Endodermal cell (in vitro differentiated cells): ENCODE data around the gene NSUN5. TPM values are rescaled to one million over a fixed set of nuclear protein-coding genes. Genes with fewer than 3 reads are reported as not detected.
"Not testable (repeated sequence)": the region's sequence is repeated elsewhere in the genome, so short reads cannot be mapped to it uniquely, and the experiment has no call there.

Experiments
- DNase-seq: peaks from one replicate; pipeline ENCODE4 v3.0.0-alpha.2; 2017
- H3K27ac ChIP-seq: 2 replicates; pipeline ENCODE4 v1.5.1; 2013; ENCODE audit warnings: mild to moderate bottlenecking, low read depth, low read length, moderate library complexity
- H3K27me3 ChIP-seq: 2 replicates; pipeline ENCODE4 v1.6.1; 2013; ENCODE audit warnings: mild to moderate bottlenecking, low read length, moderate library complexity; ENCODE audit not compliant: insufficient read depth, control insufficient read depth, poor library complexity, severe bottlenecking
- H3K36me3 ChIP-seq: 2 replicates; pipeline ENCODE4 v1.7.0; 2013; ENCODE audit warnings: mild to moderate bottlenecking, low read length, moderate library complexity; ENCODE audit not compliant: control insufficient read depth, insufficient read depth
- H3K4me1 ChIP-seq: one replicate; pipeline ENCODE4 v1.7.0; 2013; ENCODE audit warnings: low read length; ENCODE audit not compliant: control insufficient read depth, insufficient read depth
- H3K4me3 ChIP-seq: 2 replicates; pipeline ENCODE4 v1.5.1; 2013; ENCODE audit warnings: mild to moderate bottlenecking, low read length, moderate library complexity
- H3K9ac ChIP-seq: 2 replicates; pipeline ENCODE4 v1.6.1; 2013; ENCODE audit warnings: mild to moderate bottlenecking, low read length, moderate library complexity; ENCODE audit not compliant: poor library complexity, severe bottlenecking; ENCODE audit errors: extremely low read depth
- H3K9me3 ChIP-seq: 2 replicates; pipeline ENCODE4 v1.6.1; 2013; ENCODE audit warnings: mild to moderate bottlenecking, low read length, moderate library complexity; ENCODE audit not compliant: control insufficient read depth
- H3K27ac Mint-ChIP-seq: 2 replicates; pipeline ENCODE4 v1.8.0; 2020; ENCODE audit warnings: mixed read lengths
- H3K27me3 Mint-ChIP-seq: 2 replicates; pipeline ENCODE4 v1.8.0; 2021; ENCODE audit warnings: mild to moderate bottlenecking, mixed read lengths; ENCODE audit not compliant: insufficient read depth
- H3K36me3 Mint-ChIP-seq: 2 replicates; pipeline ENCODE4 v1.8.0; 2020; ENCODE audit warnings: low read depth, mixed read lengths
- H3K4me1 Mint-ChIP-seq: 2 replicates; pipeline ENCODE4 v1.8.0; 2020; ENCODE audit warnings: mixed read lengths
- H3K4me3 Mint-ChIP-seq: 2 replicates; pipeline ENCODE4 v1.8.0; 2020; ENCODE audit warnings: mild to moderate bottlenecking, moderate library complexity, mixed read lengths
- H3K9me3 Mint-ChIP-seq: 2 replicates; pipeline ENCODE4 v1.8.0; 2020; ENCODE audit warnings: mild to moderate bottlenecking, mixed read lengths
- CTCF ChIP-seq: fragments of 200-600 bp; sonication (generic); conservative IDR thresholded peaks from 2 replicates; pipeline ENCODE4 v1.5.0; 2021; ENCODE audit warnings: antibody characterized with exemption, mild to moderate bottlenecking
- WGBS, 2 experiments: methylation state at CpG; one replicate each; pipeline versions ENCODE4 v1.1.5 to v1.1.7; 2013; ENCODE audit warnings: missing lambda C conversion rate in 2 of 2, mixed read lengths in 1 of 2; ENCODE audit not compliant: insufficient coverage in 1 of 2, insufficient read length in 1 of 2; 5-methylcytosine and 5-hydroxymethylcytosine counted together
- total RNA-seq, 2 donors: library from RNA; stranded (reverse); fragmentation: NEBNext Ultra II Directional in 1 of 2; extraction: Animal tissue kit (Norgen Biotek cat#: 25700) in 1 of 2; gene quantifications; 2 replicates in 1 of 2; 3 replicates in 1 of 2; pipeline ENCODE4 v1.2.1, GENCODE V29; 2021

The NSUN5 gene
- total RNA-seq, 2 donors from 2014 or later, result 40.3 to 42.1 TPM

GRCh38 chr7:73304071-73304470 lies 4.6 kb downstream of the NSUN5 start:
- H3K27ac Mint-ChIP-seq, result no peak overlapping the region
- TF ChIP-seq CTCF, result no peak
- Histone ChIP-seq H3K9ac (no peak overlapping the region), H3K27ac (no peak overlapping the region), H3K27me3 (no peaks in the 10 kb centered on the region), H3K36me3 (peaks cover 17% of the 10 kb centered on the region), H3K9me3 (no peaks in the 10 kb centered on the region), H3K4me3 (no peak overlapping the region), H3K4me1 (peaks cover 3% of the 10 kb centered on the region)
- peaks cover 25% of the 10 kb centered on the region for H3K36me3 Mint-ChIP-seq
- no peaks in the 10 kb centered on the region for H3K9me3 Mint-ChIP-seq
- no peak overlapping the region for H3K4me3 Mint-ChIP-seq
- H3K27me3 Mint-ChIP-seq, result no peaks in the 10 kb centered on the region
- DNase-seq, result no peak
- WGBS, 2 experiments, result 96 to 97% methylated on average over 14 of the region's 14 CpGs
- peaks cover 7% of the 10 kb centered on the region for H3K4me1 Mint-ChIP-seq

GRCh38 chr7:73303546-73303945 lies 5.1 kb downstream of the NSUN5 start:
- H3K36me3 ChIP-seq, result peaks cover 17% of the 10 kb centered on the region
- Mint-ChIP-seq H3K9me3 (no peaks in the 10 kb centered on the region), H3K27ac (no peak overlapping the region), H3K27me3 (no peaks in the 10 kb centered on the region), H3K4me1 (peaks cover 7% of the 10 kb centered on the region), H3K4me3 (no peak overlapping the region), H3K36me3 (peaks cover 25% of the 10 kb centered on the region)
- peaks cover 3% of the 10 kb centered on the region for H3K4me1 ChIP-seq
- 95 to 100% methylated on average over 9 to 26 of the region's 26 CpGs for whole genome bisulfite sequencing, 2 experiments
- H3K4me3 ChIP-seq, result no peak overlapping the region
- H3K27ac ChIP-seq, result no peak overlapping the region
- no peak for TF ChIP-seq CTCF
- no peak overlapping the region for H3K9ac ChIP-seq
- no peak for DNase-seq
- no peaks in the 10 kb centered on the region for H3K9me3 ChIP-seq
- H3K27me3 ChIP-seq, result no peaks in the 10 kb centered on the region

- H3K9ac ChIP-seq, H3K4me3 Mint-ChIP-seq, DNase-seq, H3K9me3 Mint-ChIP-seq, H3K4me3 ChIP-seq, H3K9me3 ChIP-seq, H3K4me1 Mint-ChIP-seq, H3K27ac Mint-ChIP-seq, H3K27me3 ChIP-seq, H3K27me3 Mint-ChIP-seq, H3K27ac ChIP-seq, H3K4me1 ChIP-seq: not testable (repeated sequence)
- H3K36me3 Mint-ChIP-seq, result peaks cover 23% of the 10 kb centered on the region
- WGBS, 2 experiments, result 80 to 93% methylated on average over 3 to 8 of the region's 10 CpGs
- H3K36me3 ChIP-seq, result peaks cover 17% of the 10 kb centered on the region
Measured at GRCh38 chr7:73302846-73303245, 5.8 kb downstream of the NSUN5 start.

GRCh38 chr7:73301108-73301507 lies 7.5 kb downstream of the NSUN5 start:
- H3K9ac ChIP-seq, H3K27me3 Mint-ChIP-seq, H3K27ac Mint-ChIP-seq, H3K4me1 Mint-ChIP-seq, H3K36me3 ChIP-seq, DNase-seq, H3K9me3 ChIP-seq, H3K4me1 ChIP-seq, H3K4me3 Mint-ChIP-seq, H3K27ac ChIP-seq, H3K4me3 ChIP-seq, H3K27me3 ChIP-seq, H3K9me3 Mint-ChIP-seq, H3K36me3 Mint-ChIP-seq: not testable (repeated sequence)
- TF ChIP-seq CTCF, result peak; percentile 45
- WGBS, 2 experiments, result 93% methylated on average over 6 of the region's 14 CpGs; no CpG with 5 or more reads in 1 of the 2 experiments

- not testable (repeated sequence) for H3K9me3 Mint-ChIP-seq, H3K27ac ChIP-seq, H3K4me3 ChIP-seq, H3K27me3 Mint-ChIP-seq, H3K4me3 Mint-ChIP-seq, H3K36me3 ChIP-seq, H3K9ac ChIP-seq, H3K27me3 ChIP-seq, H3K27ac Mint-ChIP-seq, H3K4me1 ChIP-seq, H3K9me3 ChIP-seq, H3K4me1 Mint-ChIP-seq, H3K36me3 Mint-ChIP-seq
- DNase-seq, result peak; percentile 22
- whole genome bisulfite sequencing, 2 experiments, result 94 to 97% methylated on average over 5 to 7 of the region's 12 CpGs
Measured at GRCh38 chr7:73299812-73300211, 8.8 kb downstream of the NSUN5 start.
